Panc1 (cell line): ENCODE measurements around the gene TWIST2. TPM values are rescaled to one million over a fixed set of nuclear protein-coding genes. Genes with fewer than 3 reads are reported as not detected.

ENCODE experiments used
- ATAC-seq: fragments of 200-7000 bp; cut with Tn5 transposase; 2 replicates; pipeline ENCODE4 v1.9.1; 2020; ENCODE audit warnings: mild to moderate bottlenecking, moderate library complexity
- BruUV-seq: library from RNA; stranded (reverse); fragments of 400-500 nt; replicated peaks from 2 replicates; lab custom pipeline; 2021; lab: Mats Ljungman, UMichigan
- CTCF ChIA-PET: fragments of 300-600 bp; sonication (Branson Sonifier 250); formaldehyde crosslinking; loops from one replicate; lab custom pipeline; 2022; ENCODE audit warnings: antibody characterized with exemption; lab: Charles Lee
- POLR2A ChIA-PET: fragments of 300-600 bp; sonication (Branson Sonifier 250); formaldehyde crosslinking; loops from one replicate; lab custom pipeline; 2022; ENCODE audit warnings: antibody characterized with exemption; lab: Charles Lee
- DNase-seq: peaks from one replicate; pipeline ENCODE4 v3.0.0-alpha.2; 2010; ENCODE audit warnings: low read depth, low spot score
- H3K27ac ChIP-seq: 2 replicates; pipeline ENCODE4 v1.5.1; 2011; ENCODE audit warnings: mild to moderate bottlenecking, low read length, inconsistent platforms
- H3K27me3 ChIP-seq: fragments of 200-500 bp; sonication (Bioruptor generic); 2 replicates; pipeline ENCODE4 v1.6.0; 2014; ENCODE audit warnings: low read length, inconsistent platforms; ENCODE audit not compliant: control insufficient read depth, insufficient read depth
- H3K36me3 ChIP-seq: fragments of 200-500 bp; sonication (Bioruptor generic); 2 replicates; pipeline ENCODE4 v1.5.1; 2014; ENCODE audit warnings: inconsistent platforms, mild to moderate bottlenecking, low read length, moderate library complexity; ENCODE audit not compliant: control insufficient read depth, insufficient read depth
- H3K4me1 ChIP-seq: 2 replicates; pipeline ENCODE4 v1.5.1; 2011; ENCODE audit warnings: inconsistent platforms, mild to moderate bottlenecking, low read length, moderate library complexity; ENCODE audit not compliant: control insufficient read depth, insufficient read depth
- H3K4me3 ChIP-seq, 2 experiments: 2 replicates each; pipeline ENCODE4 v1.5.1; 2011 to 2012; ENCODE audit warnings: low read depth in 2 of 2, low read length in 2 of 2, mild to moderate bottlenecking in 2 of 2, inconsistent platforms in 1 of 2, moderate library complexity in 1 of 2
- H3K9me3 ChIP-seq: fragments of 200-500 bp; sonication (Bioruptor generic); 2 replicates; pipeline ENCODE4 v1.5.1; 2014; ENCODE audit warnings: low read depth, mild to moderate bottlenecking, inconsistent platforms, low read length, moderate library complexity; ENCODE audit not compliant: control insufficient read depth, insufficient read depth
- CTCF ChIP-seq: fragments of 450-650 bp; IDR thresholded peaks from 2 replicates; pipeline ENCODE4 v1.5.1; 2017; ENCODE audit warnings: mild to moderate bottlenecking
- POLR2AphosphoS5 ChIP-seq: IDR thresholded peaks from 2 replicates; pipeline ENCODE4 v1.6.1; 2012; ENCODE audit warnings: mild to moderate bottlenecking, low read depth, low read length, moderate library complexity
- REST ChIP-seq, 2 experiments: IDR thresholded peaks; 2 replicates each; pipeline ENCODE4 v1.6.1; 2011 to 2012; ENCODE audit warnings: low read depth in 2 of 2, control low read depth in 1 of 2, low read length in 1 of 2, mild to moderate bottlenecking in 1 of 2, moderate library complexity in 1 of 2; ENCODE audit not compliant: insufficient read depth in 1 of 2
- SIN3A ChIP-seq: IDR thresholded peaks from 2 replicates; pipeline ENCODE4 v1.6.1; 2012; ENCODE audit warnings: low read depth, mild to moderate bottlenecking, low read length, moderate library complexity, borderline replicate concordance; ENCODE audit not compliant: insufficient read depth
- TCF7L2 ChIP-seq: IDR thresholded peaks from 2 replicates; pipeline ENCODE4 v1.6.1; 2011; ENCODE audit warnings: mild to moderate bottlenecking, low read depth, low read length, inconsistent platforms
- in situ Hi-C: cut with HindIII; loops from 2 replicates; pipeline ENCODE4 v1.10.0; 2016; ENCODE audit warnings: low sequenced_read_pairs, low pct_unique_long_range_greater_than_20kb
- intact Hi-C: fragments of 100-400 bp; cut with micrococcal nuclease; formaldehyde crosslinking; loops from one replicate; pipeline ENCODE4 v1.10.0; 2022; ENCODE audit not compliant: unreplicated experiment
- total RNA-seq: library from RNA; stranded (reverse); gene quantifications from one replicate; pipeline ENCODE4 v1.2.1, GENCODE V29; 2021; ENCODE audit not compliant: unreplicated experiment

Gene TWIST2
- total RNA-seq, 1 experiment from 2014 or later, result 4.2 TPM

DNA sequence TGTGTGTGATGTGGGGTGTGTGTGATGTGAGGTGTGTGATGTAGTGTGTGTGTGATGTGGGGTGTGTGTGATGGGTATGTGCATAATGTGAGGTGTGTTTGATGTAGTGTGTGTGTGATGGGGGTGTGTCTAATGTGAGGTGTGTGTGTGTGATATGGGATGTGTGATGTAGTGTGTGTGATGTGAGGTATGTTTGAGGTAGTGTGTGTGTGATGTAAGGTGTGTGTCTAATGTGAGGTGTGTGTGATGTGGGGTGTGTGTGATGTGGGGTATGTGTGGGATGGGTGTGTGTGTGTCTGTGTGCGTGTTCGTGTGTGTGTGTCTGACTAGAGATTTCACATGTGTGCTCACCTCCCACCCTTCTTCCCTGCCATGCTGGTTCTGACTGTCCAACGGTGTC lies 56.3 kb downstream of the TWIST2 start:
- BruUV-seq, result no TSS peak
- in situ Hi-C loops (no loop called here), intact Hi-C loops (no loop called here)
- no peaks in the 10 kb centered on the region for H3K36me3 ChIP-seq
- no peak for ATAC-seq
- H3K4me3 ChIP-seq, result no peak overlapping the region
- no peak overlapping the region for H3K27ac ChIP-seq
- H3K4me1 ChIP-seq, result no peaks in the 10 kb centered on the region
- ChIA-PET POLR2A (no interaction called here), CTCF (no interaction called here)
- H3K27me3 ChIP-seq, result no peaks in the 10 kb centered on the region
- no peaks in the 10 kb centered on the region for H3K9me3 ChIP-seq
- TF ChIP-seq SIN3A (no peak), POLR2AphosphoS5 (no peak), TCF7L2 (no peak), CTCF (no peak), REST (IDR thresholded peaks at IDR 0.05; ENCODE audit: insufficient read depth in 1 of 2, low read depth in 2 of 2, low read length in 1 of 2) (no peak)
- no peak for DNase-seq

- Histone ChIP-seq H3K36me3 (no peaks in the 10 kb centered on the region), H3K27ac (no peak overlapping the region), H3K4me3 (no peak overlapping the region), H3K4me1 (no peaks in the 10 kb centered on the region), H3K27me3 (no peaks in the 10 kb centered on the region), H3K9me3 (no peaks in the 10 kb centered on the region)
- BruUV-seq, result no TSS peak
- ChIA-PET CTCF (no interaction called here), POLR2A (no interaction called here)
- DNase-seq (no peak), ATAC-seq (no peak)
- intact Hi-C loops, result no loop called here
- in situ Hi-C loops, result no loop called here
- no peak for TF ChIP-seq TCF7L2
- no peak for TF ChIP-seq SIN3A
- TF ChIP-seq CTCF, result no peak
- TF ChIP-seq REST (IDR thresholded peaks at IDR 0.05; ENCODE audit: insufficient read depth in 1 of 2, low read depth in 2 of 2, low read length in 1 of 2), result no peak
- no peak for TF ChIP-seq POLR2AphosphoS5
These were observed 56.8 kb downstream of the TWIST2 start for GRCh38 chr2:238904716-238905115.
